Activated CD4-positive, alpha-beta T cell treated with anti-CD3 and anti-CD28 coated beads for 36 hours (primary cell): ENCODE measurements around the gene FASTK. TPM values are rescaled to one million over a fixed set of nuclear protein-coding genes. Genes with fewer than 3 reads are reported as not detected.

Experiments used
- ATAC-seq: fragments of 200-7000 bp; cut with Tn5 transposase; one replicate; pipeline ENCODE4 v1.10.0; 2021; ENCODE audit warnings: mild to moderate bottlenecking, moderate library complexity
- CTCF ChIA-PET: fragments of 350-600 bp; sonication (Branson Sonifier 250); formaldehyde crosslinking; loops from one replicate; lab custom pipeline; 2021; ENCODE audit warnings: antibody characterized with exemption; lab: Charles Lee
- POLR2A ChIA-PET: fragments of 350-600 bp; sonication (Branson Sonifier 250); formaldehyde crosslinking; loops from one replicate; lab custom pipeline; 2021; ENCODE audit warnings: antibody characterized with exemption, inconsistent platforms; lab: Charles Lee
- DNase-seq: peaks from one replicate; pipeline ENCODE4 v3.0.0-alpha.2; 2020
- H3K27ac Mint-ChIP-seq: one replicate; pipeline ENCODE4 v1.8.0; 2021; ENCODE audit warnings: mixed read lengths
- H3K27me3 Mint-ChIP-seq: one replicate; pipeline ENCODE4 v1.8.0; 2021; ENCODE audit warnings: mixed read lengths
- H3K36me3 Mint-ChIP-seq: one replicate; pipeline ENCODE4 v1.8.0; 2021; ENCODE audit warnings: low read depth, mixed read lengths
- H3K4me1 Mint-ChIP-seq: one replicate; pipeline ENCODE4 v1.8.0; 2021; ENCODE audit warnings: mixed read lengths
- H3K4me3 Mint-ChIP-seq: one replicate; pipeline ENCODE4 v1.8.0; 2021; ENCODE audit warnings: mild to moderate bottlenecking, moderate library complexity, mixed read lengths
- H3K9me3 Mint-ChIP-seq: one replicate; pipeline ENCODE4 v1.8.0; 2021; ENCODE audit warnings: low read depth, mixed read lengths
- intact Hi-C, 2 experiments: fragments of 100-400 bp; cut with DNase I in 1 of 2; cut with micrococcal nuclease in 1 of 2; formaldehyde crosslinking; loops; one replicate each; pipeline versions ENCODE4 v1.14.2 to v1.15.1; 2022 to 2024; cut with DNase I, micrococcal nuclease
- total RNA-seq, 2 experiments: library from RNA; stranded (reverse); gene quantifications; one replicate each; pipeline ENCODE4 v1.2.3, GENCODE V29; 2021

The FASTK gene
- total RNA-seq, 2 experiments from 2014 or later = 56.6 to 56.7 TPM

GRCh38 chr7:151117565-151117964, 37.0 kb upstream of the FASTK start:
- peak overlapping the region; percentile 55 for H3K27ac Mint-ChIP-seq
- intact Hi-C loops = no loop called here
- CTCF ChIA-PET = interaction anchor here (1.0 to 1.3 kb wide), 5 partner anchors 9 to 52 kb away, joined by 3 to 4 read pairs (median 3); no protein-coding TSS in a partner anchor
- ATAC-seq = peak; percentile 32
- peaks cover 5% of the 10 kb centered on the region for H3K4me1 Mint-ChIP-seq
- peak; percentile 42 for DNase-seq
- H3K9me3 Mint-ChIP-seq = no peaks in the 10 kb centered on the region
- H3K36me3 Mint-ChIP-seq = peaks cover 7% of the 10 kb centered on the region
- peak overlapping the region; percentile 29 for H3K4me3 Mint-ChIP-seq
- no peaks in the 10 kb centered on the region for H3K27me3 Mint-ChIP-seq
- POLR2A ChIA-PET = no interaction called here

DNA sequence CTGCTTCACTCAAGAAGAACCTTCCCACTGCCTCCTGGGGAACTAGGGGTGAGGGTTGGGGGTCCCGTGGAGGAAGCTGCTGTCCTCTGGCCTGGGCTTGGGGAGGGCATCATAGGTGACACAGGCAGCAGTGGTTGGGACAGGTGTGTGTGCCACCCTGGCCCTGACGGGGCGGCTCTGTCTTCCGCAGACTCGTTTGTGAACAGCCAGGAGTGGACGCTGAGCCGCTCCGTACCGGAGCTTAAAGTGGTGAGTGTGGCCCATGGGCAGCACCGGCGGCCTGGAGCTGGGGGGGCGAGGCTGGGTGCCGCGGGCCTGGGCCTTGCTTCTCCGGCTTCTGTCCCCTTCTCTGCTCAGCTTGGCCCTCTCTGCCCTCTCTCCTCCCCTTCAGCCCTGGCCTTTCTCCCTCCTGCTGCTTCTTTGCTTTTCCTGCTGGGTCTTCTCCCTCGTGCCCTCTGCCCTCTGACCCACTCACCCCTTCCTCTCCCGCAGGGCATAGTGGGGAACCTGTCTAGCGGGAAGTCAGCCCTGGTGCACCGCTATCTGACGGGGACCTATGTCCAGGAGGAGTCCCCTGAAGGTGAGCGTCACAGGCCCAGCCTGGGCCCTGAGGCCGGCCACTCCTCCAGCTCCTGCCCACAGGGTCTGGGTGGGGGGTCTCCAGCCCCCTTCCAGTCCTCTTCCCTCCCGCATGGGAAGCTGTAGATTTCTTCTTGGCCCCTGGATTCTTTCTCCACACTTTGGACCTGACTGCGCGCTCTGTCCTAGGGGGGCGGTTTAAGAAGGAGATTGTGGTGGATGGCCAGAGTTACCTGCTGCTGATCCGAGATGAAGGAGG, 36.2 kb upstream of the FASTK start:
- ChIA-PET CTCF (interaction anchor here (0.7 to 1.3 kb wide), 8 partner anchors 8 to 219 kb away, joined by 3 to 4 read pairs (median 3); no protein-coding TSS in a partner anchor), POLR2A (no interaction called here)
- no peak for ATAC-seq
- DNase-seq = no peak
- Mint-ChIP-seq H3K4me3 (peak overlapping the region; percentile 29), H3K27me3 (peaks cover 3% of the 10 kb centered on the region), H3K9me3 (no peaks in the 10 kb centered on the region), H3K27ac (no peak overlapping the region), H3K4me1 (peaks cover 5% of the 10 kb centered on the region), H3K36me3 (peaks cover 7% of the 10 kb centered on the region)
- intact Hi-C loops = no loop called here

- intact Hi-C loops = no loop called here
- no peaks in the 10 kb centered on the region for H3K9me3 Mint-ChIP-seq
- ATAC-seq (no peak), DNase-seq (peak; percentile 28)
- H3K27me3 Mint-ChIP-seq = peaks cover 3% of the 10 kb centered on the region
- H3K36me3 Mint-ChIP-seq = peaks cover 4% of the 10 kb centered on the region
- peak overlapping the region; percentile 39 for H3K4me3 Mint-ChIP-seq
- peaks cover 5% of the 10 kb centered on the region for H3K4me1 Mint-ChIP-seq
- no peak overlapping the region for H3K27ac Mint-ChIP-seq
- ChIA-PET POLR2A (no interaction called here), CTCF (interaction anchor here (0.7 to 1.4 kb wide), 5 partner anchors 10 to 218 kb away, joined by 3 to 4 read pairs (median 3); no protein-coding TSS in a partner anchor)
Observed at GRCh38 chr7:151115836-151116418, 35.3 kb upstream of the FASTK start.

DNA sequence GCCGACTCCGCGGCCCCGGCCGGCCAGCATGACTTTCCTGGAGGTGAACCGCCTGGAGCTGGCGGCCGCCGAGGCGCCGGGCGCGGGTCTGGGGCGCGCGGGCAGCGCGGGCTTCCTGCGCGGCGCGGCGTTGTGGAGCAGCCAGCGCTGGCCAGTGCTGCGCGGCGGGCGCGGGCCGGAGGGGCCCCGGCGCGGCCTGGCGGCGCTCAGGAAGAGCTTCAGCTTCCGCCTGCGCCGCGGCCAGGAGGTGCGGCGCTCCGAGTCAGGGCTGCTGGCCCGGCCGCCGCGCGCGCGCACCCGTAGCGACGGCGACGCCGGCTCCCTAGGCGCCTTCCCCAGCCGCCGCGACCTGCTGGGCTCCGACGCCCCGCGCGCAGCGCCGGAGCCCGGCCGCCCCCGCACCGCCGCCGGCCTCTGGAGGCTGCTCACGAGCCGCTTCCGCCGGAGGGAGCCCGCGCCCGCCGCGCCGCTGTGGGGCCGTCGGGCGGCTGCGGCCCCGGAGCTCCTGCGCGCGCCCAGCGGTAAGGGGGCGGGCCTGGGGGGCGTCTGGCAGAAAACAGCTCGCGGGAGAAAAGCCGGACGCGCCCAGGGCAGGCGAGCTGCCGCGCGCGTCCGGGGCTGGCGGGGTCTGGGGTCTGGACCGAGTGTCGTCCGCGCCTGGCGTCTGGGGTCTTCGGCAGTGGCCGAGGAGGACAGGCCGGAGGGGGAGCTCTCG, 34.7 kb upstream of the FASTK start:
- ChIA-PET CTCF (interaction anchor here (0.7 to 1.4 kb wide), 5 partner anchors 10 to 217 kb away, joined by 3 to 4 read pairs (median 3); no protein-coding TSS in a partner anchor), POLR2A (no interaction called here)
- intact Hi-C loops = no loop called here
- Mint-ChIP-seq H3K4me1 (peaks cover 5% of the 10 kb centered on the region), H3K4me3 (peak overlapping the region; percentile 39), H3K27ac (no peak overlapping the region), H3K9me3 (no peaks in the 10 kb centered on the region), H3K27me3 (peaks cover 3% of the 10 kb centered on the region), H3K36me3 (peaks cover 4% of the 10 kb centered on the region)
- DNase-seq (peak; percentile 69), ATAC-seq (peak; percentile 51)

DNA sequence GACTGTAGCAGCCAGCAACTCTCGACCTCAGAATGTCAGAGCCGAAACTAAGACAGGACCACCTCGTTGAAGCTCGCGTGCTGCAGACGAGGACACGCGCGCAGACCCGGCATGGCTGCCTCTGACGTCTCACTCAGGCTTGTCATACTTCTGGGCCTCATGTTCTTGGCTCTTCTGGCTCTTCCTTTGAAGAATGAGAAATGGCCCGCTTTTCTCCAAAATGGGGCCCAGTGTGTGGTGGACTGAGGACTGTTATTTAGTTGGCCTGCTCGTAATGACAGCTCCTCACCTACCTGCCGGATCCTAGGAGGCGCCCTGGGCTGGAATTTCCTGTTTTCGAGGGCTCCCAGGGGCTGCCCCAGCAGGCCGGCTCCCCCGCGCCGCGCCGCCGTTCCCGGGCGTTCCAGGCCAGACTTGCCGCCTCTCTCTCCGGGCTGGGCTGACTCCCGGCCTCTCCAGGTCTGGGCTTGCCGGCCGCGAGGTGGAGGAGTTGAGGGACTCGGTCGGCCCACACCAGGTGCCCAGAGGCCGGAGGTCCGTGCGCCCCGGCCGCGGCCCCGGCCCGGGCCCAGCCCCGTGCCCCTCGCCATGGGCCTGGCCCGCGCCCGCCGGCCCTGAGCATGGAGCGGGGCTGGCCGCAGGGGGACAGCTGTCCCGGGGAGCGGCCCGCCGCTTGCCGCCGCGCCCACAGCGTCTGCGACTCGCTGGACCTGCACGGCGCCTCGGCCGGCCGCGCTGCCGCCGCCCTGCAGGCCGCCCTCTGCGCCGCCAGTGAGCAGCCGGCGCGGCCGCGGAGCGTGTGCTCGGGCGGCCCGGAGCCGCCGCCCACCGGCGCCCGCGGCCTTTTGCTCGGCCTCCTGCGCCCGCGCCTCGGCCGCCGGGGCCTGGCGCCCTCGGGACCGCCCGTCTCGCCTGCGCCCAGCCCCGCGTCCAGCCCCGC, 33.8 kb upstream of the FASTK start:
- Mint-ChIP-seq H3K4me3 (no peak overlapping the region), H3K36me3 (peaks cover 3% of the 10 kb centered on the region), H3K9me3 (no peaks in the 10 kb centered on the region), H3K4me1 (peaks cover 5% of the 10 kb centered on the region), H3K27ac (no peak overlapping the region), H3K27me3 (peaks cover 3% of the 10 kb centered on the region)
- intact Hi-C loops = loop anchor here (5.0 kb wide), 2 partner anchors 217 to 337 kb away; no protein-coding TSS in a partner anchor
- CTCF ChIA-PET = interaction anchor here (0.8 to 1.4 kb wide), 2 partner anchors 9 to 24 kb away, joined by 3 to 4 read pairs; no protein-coding TSS in a partner anchor
- no peak for DNase-seq
- ATAC-seq = no peak
- POLR2A ChIA-PET = no interaction called here

DNA sequence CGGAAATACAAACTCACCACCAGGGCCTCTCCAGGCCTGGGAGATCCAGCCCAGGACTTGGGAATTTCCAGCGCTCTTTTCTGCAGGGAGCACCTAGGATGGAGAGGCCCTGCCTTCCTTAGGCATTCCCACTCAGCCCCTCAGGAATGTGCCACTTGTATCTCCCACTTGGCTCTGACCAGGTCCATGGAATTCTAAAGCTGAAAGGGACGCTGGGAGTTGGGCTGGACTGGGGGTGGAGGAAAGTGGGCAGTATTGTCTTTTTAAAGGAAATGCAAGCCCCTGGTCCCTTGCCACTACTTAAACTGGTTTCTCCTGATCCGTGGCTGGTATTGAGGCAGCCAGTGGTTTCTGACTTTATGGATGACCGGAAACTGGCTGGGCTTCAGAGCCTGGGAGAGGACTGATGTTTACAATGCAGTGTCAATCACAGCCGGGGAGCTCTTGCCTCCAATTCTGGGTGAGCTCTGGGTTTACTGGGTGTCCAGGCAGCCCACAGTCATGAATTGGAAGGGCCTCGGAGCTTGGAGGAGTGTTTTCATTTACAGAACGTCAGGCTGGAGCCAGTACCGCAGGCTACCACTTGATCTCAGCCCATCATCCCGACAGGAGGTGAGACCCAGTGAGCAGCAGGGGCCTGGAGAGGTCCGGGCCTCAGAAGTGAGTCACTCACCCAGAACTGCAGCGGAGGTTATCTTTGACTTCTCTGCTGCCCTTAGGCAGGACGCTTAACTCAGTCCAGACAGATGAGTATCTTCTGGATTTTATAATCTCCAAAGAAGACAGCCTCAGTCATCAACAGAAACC, 32.9 kb upstream of the FASTK start:
- Mint-ChIP-seq H3K36me3 (no peaks in the 10 kb centered on the region), H3K27me3 (peaks cover 3% of the 10 kb centered on the region), H3K27ac (no peak overlapping the region), H3K4me1 (peaks cover 5% of the 10 kb centered on the region), H3K4me3 (no peak overlapping the region), H3K9me3 (no peaks in the 10 kb centered on the region)
- POLR2A ChIA-PET = no interaction called here
- no peak for ATAC-seq
- CTCF ChIA-PET = interaction anchor here (0.8 to 2.5 kb wide), 6 partner anchors 12 to 187 kb away, joined by 3 to 10 read pairs (median 4); no protein-coding TSS in a partner anchor
- intact Hi-C loops = loop anchor here (5.0 kb wide), 2 partner anchors 216 to 336 kb away; no protein-coding TSS in a partner anchor
- no peak for DNase-seq

GRCh38 chr7:151110941-151111645, 30.5 kb upstream of the FASTK start:
- ATAC-seq (peak; percentile 90), DNase-seq (peak; percentile 85)
- Mint-ChIP-seq H3K4me1 (no peaks in the 10 kb centered on the region), H3K4me3 (no peak overlapping the region), H3K9me3 (no peaks in the 10 kb centered on the region), H3K36me3 (no peaks in the 10 kb centered on the region), H3K27me3 (peaks cover 3% of the 10 kb centered on the region), H3K27ac (no peak overlapping the region)
- ChIA-PET CTCF (interaction anchor here (0.6 to 2.8 kb wide), 26 partner anchors 8 to 559 kb away, joined by 3 to 17 read pairs (median 4); no protein-coding TSS in a partner anchor), POLR2A (interaction anchor here (0.6 kb wide), 1 partner anchor 10 kb away, joined by 3 read pairs; no protein-coding TSS in a partner anchor)
- intact Hi-C loops = loop anchor here (1.0 to 5.0 kb wide), 8 partner anchors 16 to 334 kb away; partner anchors contain the start of gene ABCB8 (in 2 of the 2)

DNA sequence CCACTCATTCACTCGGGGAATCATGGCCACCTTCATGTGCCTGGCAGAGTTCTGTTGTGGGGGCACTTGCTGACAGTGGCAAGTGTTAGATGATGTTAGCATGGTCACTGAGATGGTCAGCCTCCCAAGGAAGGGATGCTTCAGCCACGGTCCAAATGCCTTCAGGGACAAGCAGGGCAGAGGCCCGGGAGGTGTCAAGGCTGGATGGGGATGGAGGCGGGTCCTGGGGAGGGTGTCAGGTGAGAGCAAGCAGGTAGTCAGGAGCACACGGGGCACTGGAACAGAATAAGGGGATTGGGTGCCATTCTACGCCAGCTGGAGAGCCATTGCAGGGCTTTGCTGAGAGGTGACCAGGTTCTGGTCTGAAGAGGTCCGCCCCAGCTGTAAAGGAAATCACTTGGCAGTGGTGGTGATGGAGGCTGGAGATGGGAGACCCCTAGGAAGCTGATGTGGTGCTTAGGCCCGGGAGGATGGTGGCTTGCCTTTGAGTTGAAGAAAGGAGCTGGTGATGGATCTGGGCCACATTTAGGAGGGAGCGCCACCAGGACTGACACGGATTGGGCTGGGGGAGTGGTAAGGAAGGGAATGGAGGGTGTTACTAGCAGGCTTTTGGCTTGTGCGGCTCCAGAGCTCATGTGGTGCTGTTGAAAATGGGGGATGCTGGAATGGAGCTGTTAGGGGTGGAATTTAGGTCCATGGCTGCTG, 29.8 kb upstream of the FASTK start:
- H3K4me3 Mint-ChIP-seq = no peak overlapping the region
- CTCF ChIA-PET = interaction anchor here (0.7 to 2.8 kb wide), 21 partner anchors 14 to 232 kb away, joined by 3 to 17 read pairs (median 4); partner anchors contain the start of gene ABCB8
- ATAC-seq = no peak
- H3K4me1 Mint-ChIP-seq = no peaks in the 10 kb centered on the region
- DNase-seq = no peak
- no peaks in the 10 kb centered on the region for H3K36me3 Mint-ChIP-seq
- POLR2A ChIA-PET = no interaction called here
- no peak overlapping the region for H3K27ac Mint-ChIP-seq
- peaks cover 3% of the 10 kb centered on the region for H3K27me3 Mint-ChIP-seq
- intact Hi-C loops = loop anchor here (2.0 to 5.0 kb wide), 4 partner anchors 16 to 333 kb away; no protein-coding TSS in a partner anchor
- no peaks in the 10 kb centered on the region for H3K9me3 Mint-ChIP-seq
